GM12801 (cell line): ENCODE measurements around the gene CCDC93.

Experiments
- TF ChIP-seq, protein P1 (sequence below): IDR thresholded peaks from one replicate; pipeline ENCODE4 v1.5.1; 2011; ENCODE audit warnings: control low read depth; ENCODE audit not compliant: insufficient read length; ENCODE audit errors: extremely low read depth

Gene CCDC93

DNA sequence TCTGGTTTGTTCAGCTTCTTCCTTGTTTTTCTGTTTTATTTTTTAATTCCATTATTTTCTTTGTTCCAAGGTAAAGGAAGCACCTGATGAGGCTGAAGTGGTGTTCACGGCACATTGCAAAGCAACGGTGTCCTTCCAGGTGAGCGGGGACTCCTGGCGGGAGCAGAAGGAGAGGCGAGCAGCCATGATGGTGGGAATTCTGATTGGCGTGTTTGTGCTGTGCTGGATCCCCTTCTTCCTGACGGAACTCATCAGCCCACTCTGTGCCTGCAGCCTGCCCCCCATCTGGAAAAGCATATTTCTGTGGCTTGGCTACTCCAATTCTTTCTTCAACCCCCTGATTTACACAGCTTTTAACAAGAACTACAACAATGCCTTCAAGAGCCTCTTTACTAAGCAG is 110.9 kb downstream of the CCDC93 start:
- TF ChIP-seq, protein P1, sequence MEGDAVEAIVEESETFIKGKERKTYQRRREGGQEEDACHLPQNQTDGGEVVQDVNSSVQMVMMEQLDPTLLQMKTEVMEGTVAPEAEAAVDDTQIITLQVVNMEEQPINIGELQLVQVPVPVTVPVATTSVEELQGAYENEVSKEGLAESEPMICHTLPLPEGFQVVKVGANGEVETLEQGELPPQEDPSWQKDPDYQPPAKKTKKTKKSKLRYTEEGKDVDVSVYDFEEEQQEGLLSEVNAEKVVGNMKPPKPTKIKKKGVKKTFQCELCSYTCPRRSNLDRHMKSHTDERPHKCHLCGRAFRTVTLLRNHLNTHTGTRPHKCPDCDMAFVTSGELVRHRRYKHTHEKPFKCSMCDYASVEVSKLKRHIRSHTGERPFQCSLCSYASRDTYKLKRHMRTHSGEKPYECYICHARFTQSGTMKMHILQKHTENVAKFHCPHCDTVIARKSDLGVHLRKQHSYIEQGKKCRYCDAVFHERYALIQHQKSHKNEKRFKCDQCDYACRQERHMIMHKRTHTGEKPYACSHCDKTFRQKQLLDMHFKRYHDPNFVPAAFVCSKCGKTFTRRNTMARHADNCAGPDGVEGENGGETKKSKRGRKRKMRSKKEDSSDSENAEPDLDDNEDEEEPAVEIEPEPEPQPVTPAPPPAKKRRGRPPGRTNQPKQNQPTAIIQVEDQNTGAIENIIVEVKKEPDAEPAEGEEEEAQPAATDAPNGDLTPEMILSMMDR = no peak

GRCh38 chr2:117888897-117889296 is 125.0 kb downstream of the CCDC93 start:
- TF ChIP-seq, protein P1 = no peak

DNA sequence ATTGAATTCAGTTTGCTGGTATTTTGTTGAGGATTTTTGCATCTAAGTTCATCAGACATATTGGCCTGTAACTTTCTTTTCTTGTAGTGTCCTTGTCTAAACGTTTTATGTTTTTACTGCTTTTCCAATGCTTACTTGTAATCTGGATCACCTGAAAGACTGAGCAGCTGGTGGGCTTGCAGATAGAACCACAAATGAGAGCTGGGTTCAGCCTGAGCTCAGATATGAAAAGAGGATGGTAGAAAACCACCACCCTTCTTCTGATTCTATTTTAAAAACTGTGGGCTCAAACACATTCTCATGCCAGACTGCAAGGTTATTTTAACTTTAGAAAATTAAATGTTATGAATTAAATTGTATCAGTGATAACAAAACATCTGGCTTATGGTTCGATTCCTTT is 128.6 kb downstream of the CCDC93 start:
- TF ChIP-seq, protein P1 = no peak

GRCh38 chr2:117879003-117879402 is 134.9 kb downstream of the CCDC93 start:
- TF ChIP-seq, protein P1 = no peak

DNA sequence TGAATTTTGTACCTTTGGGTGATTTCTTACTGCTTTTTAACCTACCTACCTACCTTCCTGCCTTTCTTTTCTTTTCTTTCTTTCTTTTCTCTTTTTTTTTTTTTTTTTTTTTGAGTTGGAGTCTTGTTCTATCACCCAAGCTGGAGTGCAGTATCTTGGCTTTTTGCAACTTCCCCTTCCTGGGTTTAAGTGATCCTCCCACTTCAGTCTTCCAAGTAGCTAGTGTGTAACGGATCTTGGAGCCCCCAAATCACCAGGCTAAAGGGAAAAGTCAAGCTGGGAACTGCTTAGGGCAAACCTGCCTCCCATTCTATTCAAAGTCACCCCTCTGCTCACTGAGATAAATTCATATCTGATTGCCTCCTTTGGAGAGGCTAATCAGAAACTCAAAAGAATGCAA is 138.1 kb downstream of the CCDC93 start:
- TF ChIP-seq, protein P1 = no peak
